GM21786 (cell line): ENCODE results near the gene POM121C.
"Not testable (repeated sequence)": the region's sequence is repeated elsewhere in the genome, so short reads cannot be mapped to it uniquely, and the experiment has no call there.

Experiments
- ATAC-seq: cut with Tn5 transposase; IDR thresholded peaks from one replicate; pipeline ENCODE4 v1.9.1; 2021; ENCODE audit not compliant: unreplicated experiment

Gene POM121C

DNA sequence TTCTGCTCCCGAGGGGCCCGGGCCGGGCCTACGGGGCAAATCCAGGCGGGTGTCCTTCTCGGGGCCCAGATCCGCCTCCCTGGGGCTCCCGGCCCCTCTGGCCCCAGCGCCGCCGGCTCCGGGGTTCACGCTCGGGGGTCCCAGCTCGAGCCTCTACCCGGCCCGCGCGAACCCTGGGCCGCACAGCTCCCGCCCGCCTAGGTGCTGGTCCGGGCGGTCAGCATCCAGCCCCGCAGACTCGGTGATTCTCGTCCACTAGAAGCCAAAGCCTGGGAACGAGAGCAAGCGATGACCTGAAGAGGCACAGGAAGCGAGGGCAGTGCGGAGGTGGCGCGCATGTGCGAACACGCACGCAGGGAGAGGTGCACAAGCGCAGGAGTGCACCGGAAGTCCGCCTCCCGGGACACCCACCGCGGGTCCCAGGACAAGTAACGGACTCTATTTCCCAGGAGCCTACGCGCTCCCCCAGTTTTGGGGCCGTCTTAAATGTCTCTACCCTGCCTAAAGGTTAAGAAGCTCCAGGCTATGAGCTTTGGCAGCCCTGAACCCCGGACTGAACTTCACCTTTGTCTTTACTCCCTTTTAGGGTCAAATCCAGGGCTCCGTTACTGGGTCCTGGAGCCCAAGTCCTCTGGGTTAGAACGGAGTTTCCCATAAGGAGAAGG lies at the start of gene POM121C:
Gene POM121C, minus strand, starts transcription at position 321 of the 665 bp plus-strand sequence. CDS start 44,803 bp downstream, outside the sequence.
- peak; percentile 99 for ATAC-seq

DNA sequence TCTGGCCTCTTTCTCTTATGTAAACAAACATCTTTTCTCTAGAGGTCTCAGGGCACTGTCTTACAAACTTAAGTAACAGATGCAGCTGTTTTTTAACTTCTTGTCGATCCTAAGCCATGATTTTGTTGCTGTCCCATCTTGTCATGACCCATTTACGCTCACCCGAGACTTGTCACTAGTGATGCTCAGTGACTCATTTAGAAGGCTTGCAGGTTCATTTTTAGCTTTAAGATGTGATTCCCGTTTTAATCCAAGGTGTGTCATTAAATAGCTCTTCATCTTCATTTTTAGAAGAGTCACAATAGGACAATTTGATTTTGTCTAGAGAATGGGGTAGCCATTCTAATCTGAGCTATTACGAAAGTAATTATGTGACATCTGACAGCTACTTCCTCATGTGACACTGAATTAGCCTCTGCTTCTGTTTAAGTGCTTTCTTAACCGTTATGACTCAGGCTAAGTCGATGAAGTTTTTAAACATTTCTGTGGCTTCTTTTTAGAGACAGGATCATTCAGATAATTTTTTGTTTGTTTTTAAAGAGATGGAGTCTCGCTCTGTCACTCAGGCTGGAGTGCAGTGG lies 48.7 kb upstream of the POM121C start:
- peak; percentile 89 for ATAC-seq

DNA sequence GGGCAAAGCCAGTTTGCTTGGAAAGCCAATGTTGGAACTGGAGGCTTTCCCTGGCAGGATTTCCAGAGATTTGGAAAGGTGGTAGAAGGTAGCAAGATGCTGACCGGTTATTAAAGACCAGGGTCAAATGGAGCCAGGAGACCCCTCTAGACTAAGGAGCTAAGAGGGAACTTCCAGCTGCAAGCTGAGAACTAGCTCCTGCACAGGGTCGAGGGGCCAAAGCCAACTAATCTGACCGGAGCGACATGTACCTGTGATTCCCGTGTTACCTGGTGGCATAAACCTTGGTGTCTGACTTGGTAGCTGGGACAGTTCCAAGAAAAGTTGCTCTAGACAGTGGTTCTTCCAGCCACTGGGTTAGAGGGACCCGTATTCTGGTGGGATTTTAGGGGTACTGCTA lies 47.8 kb upstream of the POM121C start:
- ATAC-seq = no peak

DNA sequence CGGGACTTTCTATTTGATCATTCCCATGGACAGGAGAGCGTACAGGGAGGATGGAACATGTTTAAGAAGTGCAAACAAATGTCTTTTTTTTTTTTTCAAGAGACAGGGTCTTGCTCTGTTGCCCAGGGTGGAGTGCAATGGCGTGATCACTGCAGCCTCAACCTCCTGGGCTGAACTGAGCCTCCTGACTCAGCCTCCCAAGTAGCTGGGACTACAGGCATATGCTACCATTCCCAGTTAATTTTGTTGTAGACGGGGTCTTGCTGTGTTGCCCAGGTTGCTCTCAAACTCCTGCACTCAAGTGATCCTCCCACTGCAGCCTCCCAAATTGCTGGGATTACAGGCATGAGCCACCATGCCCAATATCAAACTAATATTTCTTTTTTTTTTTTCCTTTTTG lies 46.5 kb upstream of the POM121C start:
- ATAC-seq = no peak

DNA sequence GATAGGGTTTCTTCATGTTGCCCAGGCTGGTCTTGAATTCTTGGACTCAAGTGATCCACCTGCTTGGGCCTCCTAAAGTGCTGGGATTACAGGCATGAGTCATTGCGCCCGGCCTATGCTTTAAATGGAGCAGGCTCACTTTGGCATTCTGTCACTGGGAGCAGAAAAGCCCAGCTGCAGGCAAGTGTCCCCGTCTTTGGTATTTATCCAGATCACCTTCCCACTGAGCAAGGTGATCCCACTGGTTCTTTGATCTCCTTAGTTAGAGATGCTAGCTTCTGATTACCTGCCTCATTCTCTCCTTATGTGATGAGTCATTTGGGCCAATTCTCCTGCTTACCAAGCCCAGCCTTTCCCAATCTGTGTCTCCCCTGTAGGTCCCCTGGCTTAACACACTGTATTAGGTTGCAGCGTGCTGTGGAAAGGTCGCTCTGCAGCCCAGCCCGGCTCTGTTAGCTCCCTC lies 45.3 kb upstream of the POM121C start:
- no peak for ATAC-seq

DNA sequence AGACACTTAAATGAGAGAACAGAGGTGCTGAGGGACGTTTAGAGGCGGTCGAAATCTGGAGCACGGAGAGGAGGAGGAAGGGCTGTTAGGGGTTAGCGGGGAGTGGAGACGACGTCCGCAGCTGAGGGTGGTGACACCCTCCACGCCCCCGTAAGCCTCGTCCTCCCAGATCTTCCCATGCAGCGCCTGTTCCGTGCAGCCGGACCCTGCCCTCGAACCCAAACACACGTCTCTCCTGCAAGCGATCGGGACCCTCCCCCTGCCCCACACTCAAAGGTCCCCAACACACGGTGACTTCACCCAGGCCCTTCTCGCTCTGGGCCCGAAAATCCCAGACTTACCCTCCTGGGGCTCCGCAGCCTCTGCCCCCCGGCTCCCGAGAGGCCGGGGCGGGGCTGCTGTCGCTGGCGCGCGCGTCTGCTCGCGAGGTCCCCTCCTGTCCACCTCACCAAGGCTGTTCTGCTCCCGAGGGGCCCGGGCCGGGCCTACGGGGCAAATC lies 41.2 kb upstream of the POM121C start:
- not testable (repeated sequence) for ATAC-seq

DNA sequence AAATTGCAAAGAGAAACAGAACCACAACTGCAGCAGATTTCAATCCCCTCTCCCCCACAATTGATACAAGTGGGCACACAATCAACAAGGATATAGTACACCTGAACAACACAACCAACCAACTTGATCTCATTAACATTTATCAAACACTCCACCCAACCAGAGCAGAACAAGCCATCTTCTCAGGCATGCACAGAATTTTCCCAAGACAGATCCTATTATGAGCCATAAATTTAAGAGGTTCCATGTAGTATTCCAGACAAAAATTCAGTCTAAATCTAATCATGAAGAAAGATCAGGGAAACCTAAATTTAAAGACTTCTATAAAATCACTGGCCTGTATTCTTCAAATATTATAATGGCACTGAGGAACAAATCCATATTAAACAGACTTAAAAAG lies 35.6 kb upstream of the POM121C start:
- not testable (repeated sequence) for ATAC-seq

DNA sequence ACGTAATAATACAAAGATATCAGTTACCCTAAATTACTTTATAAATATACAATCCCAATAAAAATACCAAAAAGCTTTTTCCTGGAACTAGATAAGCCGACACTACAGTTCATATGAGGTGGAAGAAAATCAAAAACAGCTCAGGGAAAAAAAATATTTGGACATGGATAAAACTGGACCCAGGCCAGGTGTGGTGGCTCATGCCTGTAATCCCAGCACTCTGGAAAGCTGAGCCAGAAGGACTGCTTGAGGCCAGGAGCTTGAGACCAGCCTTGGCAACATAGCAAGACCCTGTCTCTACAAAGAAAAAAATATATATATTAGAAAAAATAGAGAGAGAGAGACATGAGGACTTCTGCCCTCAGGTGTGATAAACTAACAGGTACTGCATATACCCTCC lies 32.7 kb upstream of the POM121C start:
- not testable (repeated sequence) for ATAC-seq

DNA sequence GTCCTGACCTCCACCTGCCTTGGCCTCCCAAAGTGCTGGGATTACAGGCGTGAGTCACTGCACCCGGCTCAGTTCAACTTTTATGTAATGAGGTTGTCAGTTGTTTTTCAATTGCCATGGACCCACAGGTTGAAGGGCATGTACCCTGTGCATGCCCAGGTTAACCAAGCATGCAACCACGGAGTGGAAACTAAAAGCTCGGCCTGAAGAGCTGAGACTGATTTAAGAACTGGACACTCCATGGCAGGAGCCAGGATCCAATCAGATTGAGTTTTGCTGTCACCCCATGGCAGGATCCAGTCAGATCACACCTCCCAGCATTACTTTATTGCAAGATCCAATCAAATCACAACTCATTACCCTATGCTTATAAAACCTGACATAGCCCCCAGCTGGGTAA lies 22.9 kb upstream of the POM121C start:
- not testable (repeated sequence) for ATAC-seq

DNA sequence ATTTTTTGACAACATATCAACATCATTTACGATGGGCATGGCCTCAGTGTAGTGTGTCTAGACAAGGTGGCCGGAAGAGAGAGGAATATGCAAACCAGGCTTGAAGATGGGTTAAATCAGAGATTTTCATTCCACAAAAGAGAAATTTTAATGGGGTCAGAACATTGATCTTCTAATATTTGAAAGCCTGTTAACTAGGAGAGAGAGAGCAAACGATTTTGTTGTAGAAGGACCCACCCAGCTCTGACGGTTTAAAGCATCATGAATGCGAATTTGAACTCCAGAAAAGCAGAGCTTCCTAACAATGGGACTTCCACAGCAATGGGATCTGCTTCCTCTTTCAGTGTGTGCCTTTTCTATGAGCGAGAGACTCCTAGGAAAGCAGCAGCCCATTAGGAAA lies 5.9 kb upstream of the POM121C start, which contains the start of gene SPDYE5:
Gene SPDYE5, plus strand, starts transcription at position 301 of the 400 bp plus-strand sequence. CDS start 1,728 bp downstream, outside the sequence.
- ATAC-seq = not testable (repeated sequence)

DNA sequence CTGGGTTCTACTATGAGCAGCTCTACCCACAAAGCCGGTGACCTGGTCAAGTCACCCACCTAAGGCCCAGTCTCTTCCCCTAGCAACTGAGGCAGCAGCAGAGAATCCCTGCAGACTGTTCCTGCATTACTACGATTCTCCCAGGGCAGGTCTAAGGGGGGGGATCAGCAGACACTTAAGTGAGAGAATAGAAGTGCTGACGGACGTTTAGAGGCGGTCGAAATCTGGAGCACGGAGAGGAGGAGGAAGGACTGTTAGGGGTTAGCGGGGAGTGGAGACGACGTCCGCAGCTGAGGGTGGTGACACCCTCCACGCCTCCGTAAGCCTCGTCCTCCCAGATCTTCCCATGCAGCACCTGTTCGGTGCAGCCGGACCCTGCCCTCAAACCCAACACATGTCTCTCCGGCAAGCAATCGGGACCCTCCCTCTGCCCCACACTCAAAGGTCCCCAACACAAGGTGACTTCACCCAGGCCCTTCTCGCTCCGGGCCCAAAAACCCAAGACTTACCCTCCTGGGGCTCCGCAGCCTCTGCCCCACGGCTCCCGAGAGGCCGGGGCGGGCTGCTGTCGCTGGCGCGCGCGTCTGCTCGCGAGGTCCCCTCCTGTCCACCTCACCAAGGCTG lies 632 bp downstream of the POM121C start:
- not testable (repeated sequence) for ATAC-seq

DNA sequence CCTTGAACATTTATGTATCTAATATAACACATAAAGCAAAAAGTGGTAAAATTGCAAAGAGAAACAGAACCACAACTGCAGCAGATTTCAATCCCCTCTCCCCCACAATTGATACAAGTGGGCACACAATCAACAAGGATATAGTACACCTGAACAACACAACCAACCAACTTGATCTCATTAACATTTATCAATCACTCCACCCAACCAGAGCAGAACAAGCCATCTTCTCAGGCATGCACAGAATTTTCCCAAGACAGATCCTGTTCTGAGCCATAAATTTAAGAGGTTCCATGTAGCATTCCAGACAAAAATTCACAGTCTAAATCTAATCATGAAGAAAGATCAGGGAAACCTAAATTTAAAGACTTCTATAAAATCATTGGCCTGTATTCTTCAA lies 5.8 kb downstream of the POM121C start:
- not testable (repeated sequence) for ATAC-seq

DNA sequence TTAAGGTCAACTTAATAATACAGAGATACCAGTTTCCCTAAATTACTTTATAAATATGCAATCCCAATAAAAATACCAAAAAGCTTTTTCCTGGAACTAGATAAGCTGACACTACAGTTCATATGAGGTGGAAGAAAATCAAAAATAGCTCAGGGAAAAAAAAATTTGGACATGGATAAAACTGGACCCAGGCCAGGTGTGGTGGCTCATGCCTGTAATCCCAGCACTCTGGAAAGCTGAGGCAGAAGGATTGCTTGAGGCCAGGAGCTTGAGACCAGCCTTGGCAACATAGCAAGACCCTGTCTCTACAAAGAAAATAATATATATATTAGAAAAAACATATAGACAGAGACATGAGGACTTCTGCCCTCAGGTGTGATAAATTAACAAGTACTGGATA lies 8.6 kb downstream of the POM121C start:
- not testable (repeated sequence) for ATAC-seq

DNA sequence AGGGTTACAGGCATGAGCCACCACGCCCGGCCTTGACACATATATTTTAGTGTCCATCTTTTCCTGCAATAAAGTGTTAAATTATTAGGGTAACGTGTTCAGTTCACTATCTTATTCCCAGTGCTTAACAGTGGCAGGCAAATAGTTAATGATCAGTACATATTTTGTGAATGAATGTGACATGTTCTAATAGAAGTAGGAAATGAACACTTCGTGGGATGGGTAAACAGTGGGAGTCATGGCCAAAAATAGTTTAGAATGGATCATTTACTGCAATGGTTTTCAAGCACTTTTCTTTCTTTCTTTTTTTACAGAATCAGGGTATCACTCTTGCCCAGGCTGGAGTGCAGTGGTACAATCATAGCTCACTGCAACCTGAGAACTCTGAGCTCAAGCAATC lies 15.9 kb downstream of the POM121C start:
- not testable (repeated sequence) for ATAC-seq

DNA sequence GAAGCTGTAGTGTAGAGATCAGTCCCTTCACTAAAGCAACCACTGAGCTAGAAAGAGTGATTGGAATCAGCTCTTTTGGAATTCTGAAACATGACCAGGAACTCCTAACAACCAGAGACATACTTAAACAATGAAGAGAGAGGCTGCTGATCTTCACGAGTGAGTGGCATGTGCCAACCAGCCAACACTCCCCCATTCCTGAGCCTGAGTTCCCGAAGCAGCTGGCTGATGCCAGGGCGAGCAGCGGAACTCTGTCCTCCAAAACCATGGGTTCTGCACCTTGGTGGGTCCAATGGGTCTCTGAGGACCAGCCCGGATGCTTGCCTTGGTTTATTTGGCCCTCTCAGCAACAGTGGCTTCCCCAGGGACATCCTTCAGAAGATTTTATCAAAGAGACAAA lies 25.6 kb downstream of the POM121C start:
- ATAC-seq = not testable (repeated sequence)

DNA sequence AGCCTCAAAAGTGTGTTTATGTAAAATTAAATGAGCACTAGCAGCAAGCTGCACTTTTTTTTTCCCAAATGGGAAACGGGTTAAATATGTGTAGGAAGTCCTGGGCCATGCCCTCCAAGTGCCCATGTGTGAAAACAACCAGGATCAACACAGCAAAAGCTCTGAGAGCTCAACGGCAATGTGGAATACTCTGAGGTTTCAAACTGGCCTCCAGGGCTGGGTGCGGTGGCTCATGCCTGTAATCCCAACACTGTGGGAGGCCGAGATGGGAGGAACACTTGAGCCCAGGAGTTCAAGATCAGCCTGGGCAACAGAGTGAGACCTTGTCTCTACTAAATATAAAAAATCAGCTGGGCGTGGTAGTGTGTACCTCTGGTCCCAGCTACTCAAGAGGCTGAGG lies 28.1 kb downstream of the POM121C start:
- not testable (repeated sequence) for ATAC-seq

DNA sequence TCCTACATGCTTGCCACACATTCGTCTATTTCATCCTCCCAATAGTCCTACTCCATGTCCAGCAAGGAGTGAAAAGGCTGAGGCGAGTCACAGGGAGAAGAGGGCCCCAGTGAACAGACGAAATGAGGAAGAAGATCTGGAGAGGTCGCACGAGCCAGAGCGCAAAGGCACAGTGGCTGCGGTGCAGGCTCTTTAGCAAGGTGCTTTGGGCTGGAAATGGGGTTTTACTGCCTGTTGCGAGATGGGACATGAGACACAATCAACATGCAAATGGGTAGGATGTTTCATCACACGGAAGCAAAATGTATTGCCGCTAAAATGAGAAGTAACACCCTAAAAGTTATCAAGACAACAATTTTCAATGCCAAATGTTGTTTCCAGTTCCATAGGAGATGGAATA lies 29.7 kb downstream of the POM121C start:
- not testable (repeated sequence) for ATAC-seq

DNA sequence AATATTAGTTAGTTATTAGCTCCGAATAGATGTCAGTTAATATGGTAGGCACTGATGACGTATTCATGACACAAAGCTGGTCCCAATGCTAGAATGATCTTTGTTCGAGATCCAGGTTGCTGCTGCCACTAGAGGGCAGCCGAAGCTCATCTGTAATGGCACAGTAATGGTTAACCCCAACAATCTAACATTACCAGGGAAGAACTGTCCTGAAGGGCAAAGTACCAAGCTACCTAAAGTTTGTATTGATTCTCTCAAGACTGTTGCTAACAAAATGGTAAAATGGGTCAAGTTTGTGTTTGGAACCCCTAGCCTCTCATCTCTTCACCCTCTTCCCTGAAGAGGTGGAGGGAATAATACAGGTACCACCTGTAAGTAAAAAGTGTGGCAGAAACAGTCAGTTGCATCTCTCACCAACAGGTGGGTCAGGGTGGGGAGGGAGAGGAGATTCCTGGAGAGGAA lies 33.6 kb downstream of the POM121C start:
- peak; percentile 80 for ATAC-seq

DNA sequence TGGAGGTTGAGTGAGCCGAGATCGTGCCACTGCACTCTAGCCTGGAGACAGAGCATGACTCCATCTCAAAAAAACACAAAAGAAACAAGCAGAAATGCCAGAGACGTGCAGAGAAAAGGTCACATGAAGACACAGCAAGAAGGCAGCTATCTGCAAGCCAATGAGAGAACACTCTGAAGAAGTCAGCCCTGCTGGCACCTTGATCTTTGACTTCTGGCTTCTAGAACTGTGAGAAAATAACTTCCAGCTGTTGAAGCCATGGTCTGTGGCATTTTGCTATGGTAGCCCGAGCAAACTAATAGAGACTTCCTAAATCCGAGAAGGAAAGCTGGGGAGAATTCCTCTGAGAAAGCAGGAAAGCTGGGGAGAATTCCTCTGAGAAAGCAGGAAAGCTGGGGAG lies 36.2 kb downstream of the POM121C start:
- not testable (repeated sequence) for ATAC-seq

DNA sequence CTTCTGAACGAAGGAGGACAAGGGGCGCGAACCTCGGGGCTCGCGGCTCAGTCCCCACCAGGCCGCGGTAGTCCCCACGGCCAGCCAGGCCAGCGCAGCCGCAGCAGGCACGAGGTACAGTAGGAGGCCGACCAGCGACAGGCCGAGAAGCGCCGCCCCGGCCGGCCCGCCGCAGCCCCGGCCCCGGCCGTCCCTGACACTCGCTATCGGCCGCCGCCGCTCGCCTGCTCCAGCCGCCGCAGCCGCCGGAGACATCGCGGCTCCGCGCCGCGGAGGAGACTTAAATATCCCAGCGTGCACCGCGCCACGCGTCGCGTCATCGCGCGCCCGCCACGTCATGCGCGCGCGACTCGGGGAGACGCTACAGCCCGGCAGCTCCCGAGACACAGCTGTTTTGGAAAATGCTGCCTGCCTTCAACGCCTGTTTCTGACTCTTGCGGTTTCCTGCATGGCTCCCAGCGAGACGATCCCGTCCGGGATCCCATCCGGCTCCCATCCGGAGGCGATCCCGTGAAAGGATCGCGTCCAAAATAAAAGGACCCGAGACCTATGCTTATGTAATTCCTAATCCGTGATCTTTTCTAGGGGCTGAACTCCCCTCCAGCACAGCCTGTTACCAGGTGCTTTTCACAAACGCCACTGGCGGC lies 43.5 kb downstream of the POM121C start:
- peak; percentile 75 for ATAC-seq

DNA sequence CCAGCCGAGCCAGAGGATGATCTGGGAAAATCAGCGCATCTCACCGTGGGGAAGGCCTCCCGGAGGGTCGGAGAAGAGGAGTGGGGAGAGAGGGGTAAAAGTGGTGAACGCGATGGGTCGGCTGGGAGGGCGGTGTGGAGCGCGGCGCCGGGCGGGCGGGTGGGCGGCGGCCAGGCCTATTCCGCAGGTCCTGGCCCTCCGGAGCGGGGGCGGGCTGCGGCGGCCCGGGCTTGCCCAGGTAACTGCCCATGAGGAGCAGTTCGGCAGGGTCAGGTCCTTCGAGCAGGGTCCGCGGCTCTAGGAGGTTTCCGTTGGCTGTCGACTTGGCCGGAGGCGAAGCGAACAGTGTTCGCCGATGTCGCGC lies 44.0 kb downstream of the POM121C start:
- peak; percentile 45 for ATAC-seq
